MM.1S (cell line): ENCODE measurements around the gene ADCY2.

Experiments
- DNase-seq: peaks from one replicate; pipeline ENCODE4 v3.0.0-alpha.2; 2015
- H2AFZ ChIP-seq: fragments of 300-600 bp; sonication (generic); 2 replicates; pipeline ENCODE4 v1.6.0; 2016; ENCODE audit warnings: antibody characterized with exemption, low read length
- H3F3A ChIP-seq: fragments of 300-600 bp; sonication (generic); 2 replicates; pipeline ENCODE4 v1.6.1; 2016; ENCODE audit warnings: mild to moderate bottlenecking, antibody characterized with exemption, low read length, moderate library complexity, mixed read lengths; ENCODE audit not compliant: insufficient read depth
- H3K27ac ChIP-seq: fragments of 300-600 bp; sonication (generic); 2 replicates; pipeline ENCODE4 v1.5.1; 2016; ENCODE audit warnings: mild to moderate bottlenecking, low read length
- H3K27me3 ChIP-seq: fragments of 300-600 bp; sonication (generic); replicated peaks from 2 replicates; pipeline ENCODE4 v1.6.0; 2016; ENCODE audit warnings: low read length; ENCODE audit not compliant: insufficient read depth
- H3K36me3 ChIP-seq: fragments of 300-600 bp; sonication (generic); replicated peaks from 2 replicates; pipeline ENCODE4 v1.6.1; 2016; ENCODE audit warnings: mild to moderate bottlenecking, low read length, mixed read lengths; ENCODE audit not compliant: insufficient read depth
- H3K4me1 ChIP-seq: fragments of 300-600 bp; sonication (generic); 2 replicates; pipeline ENCODE4 v1.6.1; 2016; ENCODE audit warnings: low read length, mixed read lengths
- H3K4me2 ChIP-seq: fragments of 300-600 bp; sonication (generic); 2 replicates; pipeline ENCODE4 v1.6.0; 2016; ENCODE audit warnings: low read depth, low read length
- H3K4me3 ChIP-seq: fragments of 300-600 bp; sonication (generic); 2 replicates; pipeline ENCODE4 v1.5.1; 2016; ENCODE audit warnings: low read length, mixed read lengths
- H3K79me2 ChIP-seq: fragments of 300-600 bp; sonication (generic); 2 replicates; pipeline ENCODE4 v1.6.1; 2016; ENCODE audit warnings: mixed run types, low read length, mixed read lengths
- H3K9ac ChIP-seq: fragments of 300-600 bp; sonication (generic); 2 replicates; pipeline ENCODE4 v1.6.1; 2016; ENCODE audit warnings: low read length, mixed read lengths
- H3K9me2 ChIP-seq: fragments of 300-600 bp; sonication (generic); replicated peaks from 2 replicates; pipeline ENCODE4 v1.6.1; 2016; ENCODE audit warnings: mild to moderate bottlenecking, low read length, mixed read lengths; ENCODE audit not compliant: insufficient read depth
- H3K9me3 ChIP-seq: fragments of 300-600 bp; sonication (generic); replicated peaks from 2 replicates; pipeline ENCODE4 v1.6.1; 2016; ENCODE audit warnings: mild to moderate bottlenecking, low read length, mixed read lengths; ENCODE audit not compliant: insufficient read depth
- H4K20me1 ChIP-seq: fragments of 300-600 bp; sonication (generic); 2 replicates; pipeline ENCODE4 v1.6.1; 2016; ENCODE audit warnings: mild to moderate bottlenecking, low read length, moderate library complexity, mixed read lengths; ENCODE audit not compliant: insufficient read depth
- CTCF ChIP-seq: fragments of 300-600 bp; sonication (generic); IDR thresholded peaks from 2 replicates; pipeline ENCODE4 v1.5.1; 2016; ENCODE audit warnings: antibody characterized with exemption, low read length, mixed read lengths
- EZH2 ChIP-seq: fragments of 300-600 bp; sonication (generic); optimal IDR thresholded peaks from 2 replicates; pipeline ENCODE3; 2017; ENCODE audit warnings: low read depth, mild to moderate bottlenecking, antibody characterized with exemption, low read length, mixed read lengths
- EZH2phosphoT487 ChIP-seq: fragments of 300-600 bp; sonication (generic); IDR thresholded peaks from 2 replicates; pipeline ENCODE4 v1.6.1; 2018; ENCODE audit warnings: antibody characterized with exemption, low read length

ADCY2 gene

GRCh38 chr5:7680260-7680659 lies 284.3 kb downstream of the ADCY2 start:
- Histone ChIP-seq H3K4me2 (no peak overlapping the region), H3K9me2 (no peaks in the 10 kb centered on the region), H3K36me3 (no peaks in the 10 kb centered on the region), H3K4me3 (no peak overlapping the region), H2AFZ (no peak overlapping the region), H4K20me1 (no peaks in the 10 kb centered on the region), H3K9me3 (no peaks in the 10 kb centered on the region), H3K27me3 (no peaks in the 10 kb centered on the region), H3K4me1 (no peaks in the 10 kb centered on the region), H3K27ac (no peak overlapping the region), H3F3A (no peaks in the 10 kb centered on the region), H3K79me2 (no peaks in the 10 kb centered on the region), H3K9ac (no peak overlapping the region)
- DNase-seq, result no peak
- TF ChIP-seq EZH2phosphoT487, result no peak
- no peak for TF ChIP-seq CTCF
- TF ChIP-seq EZH2, result no peak

GRCh38 chr5:7682379-7682778 lies 286.4 kb downstream of the ADCY2 start:
- no peak overlapping the region for H3K4me3 ChIP-seq
- no peaks in the 10 kb centered on the region for H3K9me3 ChIP-seq
- no peaks in the 10 kb centered on the region for H3K4me1 ChIP-seq
- H3K9me2 ChIP-seq, result no peaks in the 10 kb centered on the region
- H3K9ac ChIP-seq, result no peak overlapping the region
- no peak overlapping the region for H2AFZ ChIP-seq
- H3K27me3 ChIP-seq, result no peaks in the 10 kb centered on the region
- no peaks in the 10 kb centered on the region for H3K36me3 ChIP-seq
- no peaks in the 10 kb centered on the region for H3K79me2 ChIP-seq
- no peak overlapping the region for H3K4me2 ChIP-seq
- no peaks in the 10 kb centered on the region for H4K20me1 ChIP-seq
- no peak for TF ChIP-seq EZH2
- no peak for TF ChIP-seq EZH2phosphoT487
- no peak for TF ChIP-seq CTCF
- no peaks in the 10 kb centered on the region for H3F3A ChIP-seq
- no peak overlapping the region for H3K27ac ChIP-seq
- no peak for DNase-seq

GRCh38 chr5:7683753-7684152 lies 287.8 kb downstream of the ADCY2 start:
- TF ChIP-seq CTCF (no peak), EZH2phosphoT487 (no peak), EZH2 (no peak)
- Histone ChIP-seq H3K36me3 (no peaks in the 10 kb centered on the region), H3F3A (no peaks in the 10 kb centered on the region), H2AFZ (no peak overlapping the region), H3K4me3 (no peak overlapping the region), H3K9ac (no peak overlapping the region), H3K4me1 (no peaks in the 10 kb centered on the region), H3K9me3 (no peaks in the 10 kb centered on the region), H3K27ac (no peak overlapping the region), H3K79me2 (no peaks in the 10 kb centered on the region), H3K4me2 (no peak overlapping the region), H3K27me3 (no peaks in the 10 kb centered on the region), H3K9me2 (no peaks in the 10 kb centered on the region), H4K20me1 (no peaks in the 10 kb centered on the region)
- no peak for DNase-seq
